Measurements from ENCODE around the gene RHOXF1.
"Not testable (repeated sequence)": the region's sequence is repeated elsewhere in the genome, so short reads cannot be mapped to it uniquely, and the experiment has no call there.

DNA sequence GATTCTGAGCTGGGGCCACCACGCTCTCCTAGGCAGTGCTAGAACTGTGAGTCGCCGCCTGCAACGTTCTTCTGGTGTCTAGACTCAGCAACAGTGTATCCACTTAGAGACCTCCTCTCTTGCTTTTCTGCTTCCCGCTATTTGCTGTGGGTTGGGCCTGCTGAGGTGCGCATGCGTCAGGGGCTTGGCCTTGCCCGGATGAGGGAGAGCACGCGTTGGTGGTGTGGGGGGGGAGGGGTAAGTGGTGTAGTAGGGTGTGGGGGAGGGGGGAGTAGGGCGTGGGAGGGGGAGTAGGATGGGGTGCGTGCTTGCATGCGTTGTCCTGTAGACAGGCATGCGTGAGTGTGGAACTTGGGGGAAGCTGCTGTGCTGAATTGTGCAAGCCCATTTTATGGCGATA, 38.1 kb downstream of the RHOXF1 start, which contains the start of gene RHOXF2B:
- TF ChIP-seq, protein P1, sequence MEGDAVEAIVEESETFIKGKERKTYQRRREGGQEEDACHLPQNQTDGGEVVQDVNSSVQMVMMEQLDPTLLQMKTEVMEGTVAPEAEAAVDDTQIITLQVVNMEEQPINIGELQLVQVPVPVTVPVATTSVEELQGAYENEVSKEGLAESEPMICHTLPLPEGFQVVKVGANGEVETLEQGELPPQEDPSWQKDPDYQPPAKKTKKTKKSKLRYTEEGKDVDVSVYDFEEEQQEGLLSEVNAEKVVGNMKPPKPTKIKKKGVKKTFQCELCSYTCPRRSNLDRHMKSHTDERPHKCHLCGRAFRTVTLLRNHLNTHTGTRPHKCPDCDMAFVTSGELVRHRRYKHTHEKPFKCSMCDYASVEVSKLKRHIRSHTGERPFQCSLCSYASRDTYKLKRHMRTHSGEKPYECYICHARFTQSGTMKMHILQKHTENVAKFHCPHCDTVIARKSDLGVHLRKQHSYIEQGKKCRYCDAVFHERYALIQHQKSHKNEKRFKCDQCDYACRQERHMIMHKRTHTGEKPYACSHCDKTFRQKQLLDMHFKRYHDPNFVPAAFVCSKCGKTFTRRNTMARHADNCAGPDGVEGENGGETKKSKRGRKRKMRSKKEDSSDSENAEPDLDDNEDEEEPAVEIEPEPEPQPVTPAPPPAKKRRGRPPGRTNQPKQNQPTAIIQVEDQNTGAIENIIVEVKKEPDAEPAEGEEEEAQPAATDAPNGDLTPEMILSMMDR (IDR thresholded peaks at IDR 0.05) = not testable (repeated sequence)
- TF ChIP-seq POLR2AphosphoS5, POLR2A (IDR thresholded peaks at IDR 0.05): not testable (repeated sequence)
